NCI-H748 treated with DMSO at 0.1 percent for 48 hours (cell line): Measurements from ENCODE around the gene ENTPD1.
"Not testable (repeated sequence)": the region's sequence is repeated elsewhere in the genome, so short reads cannot be mapped to it uniquely, and the experiment has no call there.

ENCODE experiments used
- DNase-seq: peaks from one replicate; lab custom pipeline; 2025; lab: John Stamatoyannopoulos, UW

The ENTPD1 gene

GRCh38 chr10:95796504-95796903 lies 40.5 kb downstream of the ENTPD1 start:
- DNase-seq, result no peak

GRCh38 chr10:95798096-95798855 lies 42.3 kb downstream of the ENTPD1 start:
- DNase-seq, result no peak

DNA sequence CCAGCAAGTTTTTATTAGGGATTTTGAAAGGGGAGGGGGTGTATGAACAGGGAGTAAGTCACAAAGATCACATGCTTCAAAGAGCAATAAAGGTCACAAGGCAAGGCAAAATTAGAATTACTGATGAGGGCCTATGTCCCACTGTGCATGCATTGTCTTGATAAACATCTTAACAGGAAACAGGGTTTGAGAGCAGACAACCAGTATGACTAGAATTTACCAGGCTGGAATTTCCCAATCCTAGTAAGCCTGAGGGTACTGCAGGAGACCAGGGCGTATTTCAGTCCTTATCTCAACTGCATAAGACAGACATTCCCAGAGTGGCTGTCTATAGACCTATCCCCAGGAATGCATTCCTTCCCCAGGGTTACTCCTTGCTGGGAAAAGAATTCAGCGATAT lies 44.3 kb downstream of the ENTPD1 start:
- not testable (repeated sequence) for DNase-seq

- DNase-seq, result not testable (repeated sequence)
These were observed 50.9 kb downstream of the ENTPD1 start for GRCh38 chr10:95806687-95807380.

DNA sequence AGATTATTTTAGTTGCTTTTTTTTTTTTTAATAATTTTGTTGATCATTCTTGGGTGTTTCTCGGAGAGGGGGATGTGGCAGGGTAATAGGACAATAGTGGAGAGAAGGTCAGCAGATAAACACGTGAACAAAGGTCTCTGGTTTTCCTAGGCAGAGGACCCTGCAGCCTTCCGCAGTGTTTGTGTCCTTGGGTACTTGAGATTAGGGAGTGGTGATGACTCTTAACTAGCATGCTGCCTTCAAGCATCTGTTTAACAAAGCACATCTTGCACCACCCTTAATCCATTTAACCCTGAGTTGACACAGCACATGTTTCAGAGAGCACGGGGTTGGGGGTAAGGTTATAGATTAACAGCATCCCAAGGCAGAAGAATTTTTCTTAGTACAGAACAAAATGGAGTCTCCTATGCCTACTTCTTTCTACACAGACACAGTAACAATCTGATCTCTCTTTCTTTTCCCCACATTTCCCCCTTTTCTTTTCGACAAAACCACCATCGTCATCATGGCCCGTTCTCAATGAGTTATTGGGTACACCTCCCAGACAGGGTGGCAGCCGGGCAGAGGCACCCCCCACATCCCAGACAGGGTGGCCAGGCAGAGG lies 52.8 kb downstream of the ENTPD1 start:
- not testable (repeated sequence) for DNase-seq

- DNase-seq, result no peak
These were observed 53.6 kb downstream of the ENTPD1 start for GRCh38 chr10:95809370-95810197.

GRCh38 chr10:95810198-95810976 lies 54.4 kb downstream of the ENTPD1 start:
- DNase-seq, result no peak

- DNase-seq, result no peak
These were observed 57.2 kb downstream of the ENTPD1 start for GRCh38 chr10:95813054-95813685.

- no peak for DNase-seq
These were observed 58.2 kb downstream of the ENTPD1 start for GRCh38 chr10:95814011-95814727.

DNA sequence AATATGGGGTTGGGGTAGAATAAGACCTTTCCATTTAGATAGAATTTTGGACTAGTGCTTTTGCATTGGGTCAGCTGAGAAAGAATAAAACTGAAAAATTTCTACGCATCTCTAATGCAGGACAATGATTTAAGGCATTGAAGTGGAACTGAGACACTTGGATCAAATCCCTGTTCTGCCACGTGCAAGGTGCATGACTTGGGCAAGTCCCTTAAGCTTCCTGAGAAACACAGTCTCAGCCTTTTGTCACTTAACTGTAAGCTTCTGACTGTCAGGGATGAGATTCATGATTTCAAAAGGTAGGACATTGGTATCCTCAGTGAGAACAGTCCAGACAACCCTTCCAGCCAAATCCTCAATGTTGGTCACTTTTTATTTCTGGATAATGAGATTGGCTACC lies 59.2 kb downstream of the ENTPD1 start:
- no peak for DNase-seq

GRCh38 chr10:95815701-95816240 lies 59.8 kb downstream of the ENTPD1 start:
- DNase-seq, result no peak

- DNase-seq, result no peak
These were observed 62.0 kb downstream of the ENTPD1 start for GRCh38 chr10:95818010-95818409.

DNA sequence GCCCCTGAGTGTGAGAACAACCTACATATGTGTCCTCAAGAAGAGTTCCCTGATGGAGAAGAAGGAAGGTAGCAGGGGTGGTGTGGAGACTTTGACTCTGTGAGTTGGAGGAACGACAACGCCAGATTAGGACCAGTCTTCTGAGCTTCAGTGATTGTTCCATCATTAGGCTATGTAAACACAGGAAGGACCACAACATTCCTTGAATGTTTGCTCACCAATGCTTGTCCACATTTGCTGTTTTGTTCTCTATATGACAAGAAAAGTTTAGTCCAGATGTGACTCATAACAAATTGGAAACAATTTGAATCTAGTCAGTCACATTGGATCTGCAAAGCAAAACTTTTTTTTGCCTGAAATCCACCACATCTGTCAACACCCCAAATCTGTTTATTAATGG lies 62.7 kb downstream of the ENTPD1 start:
- DNase-seq, result no peak

DNA sequence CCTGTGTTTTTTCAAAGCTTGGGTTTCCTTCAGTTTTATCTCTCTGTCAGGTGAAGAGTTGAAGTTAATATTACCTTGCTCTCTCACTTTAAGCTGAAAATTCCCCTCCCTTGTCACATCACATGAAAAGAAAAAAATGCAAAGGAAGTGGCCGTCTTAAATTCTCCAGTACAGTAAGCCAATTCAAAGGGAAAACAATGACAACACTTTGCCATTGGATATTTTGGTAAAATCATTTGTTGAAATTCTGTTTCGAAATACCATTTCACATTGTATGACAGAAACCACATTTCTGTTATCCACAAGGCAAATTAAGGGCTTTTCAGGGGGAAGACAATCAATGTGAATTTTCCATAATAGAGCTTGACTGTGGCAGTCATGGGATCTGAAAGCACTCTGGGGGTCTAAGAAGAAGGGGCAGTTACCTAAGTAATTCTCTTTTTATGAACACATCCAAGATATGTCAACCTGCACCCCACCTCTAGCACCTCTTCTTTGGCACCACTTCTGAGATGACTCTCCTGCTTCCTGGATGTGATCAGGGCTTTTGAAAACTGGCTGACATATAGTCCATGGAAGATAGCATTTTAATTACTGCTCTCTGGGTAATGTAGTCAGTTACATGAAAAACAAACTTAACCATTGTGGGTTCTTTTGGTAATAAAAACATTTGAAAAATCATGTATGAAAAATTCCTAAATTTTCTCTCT lies 63.8 kb downstream of the ENTPD1 start:
- no peak for DNase-seq

DNA sequence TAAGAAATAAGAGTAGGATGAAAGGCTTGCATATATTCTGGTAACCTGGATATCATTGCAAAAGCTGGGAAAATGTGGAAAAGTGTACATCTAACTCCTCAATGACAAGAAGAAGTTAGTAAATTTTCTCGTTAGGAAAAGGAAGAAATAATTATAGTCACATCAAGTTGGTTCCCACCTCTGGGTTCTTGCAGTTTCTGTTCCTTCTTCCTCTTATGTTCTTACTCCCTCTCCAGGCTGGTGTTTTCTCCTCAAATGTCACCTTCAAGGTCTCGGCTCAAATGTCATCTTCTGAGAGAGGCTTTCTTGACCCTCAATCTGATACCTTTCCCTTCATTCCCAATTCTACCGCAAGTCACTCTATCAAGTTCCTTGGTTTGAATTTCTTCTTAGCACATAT lies 64.4 kb downstream of the ENTPD1 start:
- DNase-seq, result no peak

DNA sequence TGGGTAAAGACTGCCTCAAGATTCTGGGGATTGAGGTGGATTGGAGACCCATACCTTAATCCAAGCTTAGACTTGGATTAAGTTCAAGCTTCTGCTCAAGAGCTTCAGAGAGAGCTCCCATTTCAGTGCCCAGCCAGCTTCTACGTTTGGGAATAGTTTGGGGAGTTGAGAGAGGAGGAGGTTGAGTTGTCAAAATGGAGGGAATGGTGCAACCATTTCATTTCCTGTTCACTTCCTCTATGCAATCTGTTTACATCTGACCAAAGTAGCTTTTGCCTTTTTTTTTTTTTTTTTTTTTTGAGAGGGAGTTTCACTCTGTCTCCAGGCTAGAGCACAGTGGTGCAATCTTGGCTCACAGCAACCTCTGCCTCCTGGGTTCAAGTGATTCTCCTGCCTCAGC lies 65.8 kb downstream of the ENTPD1 start:
- DNase-seq, result no peak

GRCh38 chr10:95830044-95830443 lies 74.1 kb downstream of the ENTPD1 start:
- DNase-seq, result no peak

DNA sequence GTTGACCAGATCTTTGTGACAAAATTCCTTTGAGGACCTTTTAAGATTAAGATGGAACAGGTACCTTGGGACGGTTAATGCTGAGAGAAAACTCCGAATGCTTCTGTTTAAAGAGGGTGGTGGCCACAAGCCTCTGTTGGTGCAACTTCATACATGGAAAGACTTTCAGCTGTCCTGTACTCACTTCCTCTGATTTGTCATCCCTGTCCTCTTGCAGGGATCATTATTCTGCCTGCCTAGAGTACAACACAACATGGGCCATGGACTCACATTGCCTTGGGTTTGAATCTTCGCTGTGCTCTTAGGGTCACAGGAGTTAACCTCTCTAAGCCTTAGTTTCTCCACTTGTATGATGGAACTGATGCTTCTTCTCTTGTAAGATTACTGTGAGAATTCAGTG lies 75.1 kb downstream of the ENTPD1 start:
- no peak for DNase-seq

GRCh38 chr10:95831515-95831914 lies 75.6 kb downstream of the ENTPD1 start:
- DNase-seq, result no peak
